HL-60/S4 treated with retinoic acid at 250 ng/mL for 4 days and 3 days (cell line): ENCODE measurements around the gene PRKCB.

Experiments used
- in situ Hi-C: fragments of 300-500 bp; cut with MboI; formaldehyde crosslinking; loops from 2 replicates; pipeline ENCODE4 v1.7.0; 2022; ENCODE audit warnings: low sequenced_read_pairs

The PRKCB gene

DNA sequence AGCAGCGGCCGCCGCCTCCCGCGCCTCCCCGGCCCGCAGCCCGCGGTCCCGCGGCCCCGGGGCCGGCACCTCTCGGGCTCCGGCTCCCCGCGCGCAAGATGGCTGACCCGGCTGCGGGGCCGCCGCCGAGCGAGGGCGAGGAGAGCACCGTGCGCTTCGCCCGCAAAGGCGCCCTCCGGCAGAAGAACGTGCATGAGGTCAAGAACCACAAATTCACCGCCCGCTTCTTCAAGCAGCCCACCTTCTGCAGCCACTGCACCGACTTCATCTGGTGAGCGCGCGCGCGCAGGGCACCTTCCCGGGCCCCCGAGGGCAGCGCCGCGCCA, 258 bp downstream of the PRKCB start:
- in situ Hi-C loops: no loop called here

- in situ Hi-C loops: no loop called here
Measured at GRCh38 chr16:23836404-23837311, 875 bp downstream of the PRKCB start.

DNA sequence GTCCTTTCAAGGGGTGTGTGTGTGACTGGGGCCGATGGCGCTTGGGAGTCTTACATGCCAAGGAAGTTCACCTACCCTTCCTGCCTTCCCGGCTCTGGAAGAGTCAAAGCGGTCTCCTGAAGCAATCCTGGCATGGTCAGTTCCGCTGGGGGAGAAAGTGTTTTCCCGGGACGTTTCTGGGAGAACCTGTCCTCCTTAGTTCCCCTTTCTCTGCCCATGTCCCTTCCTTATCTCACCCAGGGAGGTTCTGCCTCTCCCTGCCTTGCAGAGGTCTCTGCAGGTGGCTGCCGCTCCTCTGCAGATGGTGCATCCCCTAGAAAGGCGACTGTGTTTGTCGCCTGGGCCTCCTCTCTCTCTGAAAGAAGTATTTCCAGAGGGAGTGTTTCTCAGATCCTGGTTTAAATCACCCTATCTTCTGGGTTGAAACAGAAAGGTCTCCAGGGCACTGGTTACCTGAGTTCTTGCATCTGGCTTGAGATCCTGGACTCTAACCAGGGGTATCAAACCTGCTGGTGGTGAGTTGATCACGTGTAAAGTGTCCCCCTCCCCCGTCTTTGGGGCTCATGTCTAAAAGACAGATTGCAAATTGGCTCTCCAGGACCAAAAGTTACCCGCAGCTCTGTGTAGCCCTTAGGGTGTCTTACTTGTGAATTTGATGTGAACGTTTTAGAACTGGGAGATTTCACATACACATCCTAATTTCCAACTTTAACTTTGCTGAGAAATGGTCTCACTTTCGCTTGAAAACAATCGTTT, 1.9 kb downstream of the PRKCB start:
- in situ Hi-C loops: no loop called here

DNA sequence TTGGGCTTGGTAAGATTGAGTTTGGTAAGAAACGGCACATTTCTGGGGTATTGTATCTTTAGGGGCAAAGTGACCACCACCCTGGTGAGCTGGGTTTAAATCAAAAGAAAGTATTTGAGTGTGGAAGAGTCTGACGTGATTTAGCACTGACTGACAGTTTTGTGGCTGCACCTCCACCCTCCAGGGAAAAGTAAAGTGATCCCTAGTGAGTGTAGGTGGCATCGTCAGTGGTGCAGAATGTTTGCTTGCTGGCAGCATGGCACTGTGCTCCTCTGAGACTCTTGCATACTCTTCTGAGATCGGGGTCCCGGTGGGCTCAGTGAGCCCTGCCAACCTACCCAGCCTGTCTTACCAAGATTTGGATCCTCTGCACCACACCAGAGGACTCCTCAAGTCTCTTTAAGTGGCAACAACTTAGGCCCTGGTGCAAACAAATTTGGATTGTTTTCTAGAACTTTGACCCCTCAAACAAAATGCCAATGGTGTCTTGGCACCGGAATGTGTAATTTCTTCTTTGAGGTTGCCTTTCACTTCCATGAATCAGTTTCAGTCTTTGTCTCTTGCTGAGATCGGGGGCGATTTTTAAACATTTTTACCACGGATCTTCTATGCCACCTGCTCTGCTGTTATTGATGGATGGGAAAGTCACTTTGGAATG, 2.8 kb downstream of the PRKCB start:
- in situ Hi-C loops: no loop called here

- in situ Hi-C loops: no loop called here
Measured at GRCh38 chr16:23840310-23840709, 4.5 kb downstream of the PRKCB start.

GRCh38 chr16:23842137-23842600, 6.4 kb downstream of the PRKCB start:
- in situ Hi-C loops: no loop called here

DNA sequence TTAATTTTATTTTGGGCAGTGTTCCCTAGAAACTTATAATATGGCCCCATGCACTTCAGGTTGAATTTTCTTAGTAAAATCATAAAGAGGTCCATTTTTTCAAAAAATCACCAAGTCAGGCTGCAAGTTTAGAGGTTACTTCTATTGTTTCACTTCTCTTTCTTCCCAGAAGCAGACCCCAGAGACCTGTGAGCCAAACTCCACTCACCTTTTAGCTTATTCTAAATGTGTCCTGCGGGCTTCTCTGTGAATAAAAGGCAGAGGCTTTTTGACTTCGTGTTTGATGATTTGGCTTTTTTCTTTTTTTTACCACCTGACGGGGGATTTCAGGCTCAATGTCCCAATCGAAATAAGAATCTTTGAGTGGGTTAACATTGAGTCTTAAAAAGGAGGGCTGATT, 7.4 kb downstream of the PRKCB start:
- in situ Hi-C loops: no loop called here

DNA sequence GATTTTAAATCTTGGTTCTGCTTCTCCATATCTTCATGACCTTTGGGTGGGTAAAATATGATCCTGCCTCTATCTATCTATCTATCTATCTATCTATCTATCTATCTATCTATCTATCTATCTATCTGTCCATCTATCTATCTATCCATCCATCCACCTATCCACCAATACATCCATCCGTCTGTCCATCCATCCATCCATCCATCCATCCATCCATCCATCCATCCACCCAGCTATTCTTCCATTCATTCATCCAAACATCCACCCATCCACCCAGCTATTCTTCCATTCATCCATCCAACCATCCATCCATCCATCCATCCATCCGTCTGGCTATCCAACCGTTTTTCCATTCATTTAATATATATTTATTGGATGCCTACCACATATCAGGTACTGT, 11.5 kb downstream of the PRKCB start:
- in situ Hi-C loops: no loop called here

- in situ Hi-C loops: no loop called here
Measured at GRCh38 chr16:23847948-23848347, 12.2 kb downstream of the PRKCB start.

DNA sequence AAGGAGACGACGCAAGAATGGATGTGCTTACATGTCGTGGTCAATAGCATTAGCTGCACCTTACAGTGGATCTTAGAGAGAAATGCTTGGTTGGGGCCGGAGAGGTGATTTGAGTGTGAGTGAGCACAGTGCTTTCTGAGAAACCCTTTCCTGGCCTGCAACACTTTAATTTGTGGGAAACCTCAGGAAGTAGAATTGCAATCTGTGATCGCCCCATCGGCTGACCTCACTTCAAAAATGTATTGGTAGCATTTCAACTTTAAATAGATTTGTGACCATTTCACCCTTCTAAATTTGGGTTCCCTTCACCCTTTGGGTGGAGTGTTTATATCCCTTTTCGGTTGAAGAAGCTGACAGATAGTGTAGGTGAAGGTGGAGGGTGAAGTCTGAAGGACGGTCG, 13.2 kb downstream of the PRKCB start:
- in situ Hi-C loops: no loop called here

DNA sequence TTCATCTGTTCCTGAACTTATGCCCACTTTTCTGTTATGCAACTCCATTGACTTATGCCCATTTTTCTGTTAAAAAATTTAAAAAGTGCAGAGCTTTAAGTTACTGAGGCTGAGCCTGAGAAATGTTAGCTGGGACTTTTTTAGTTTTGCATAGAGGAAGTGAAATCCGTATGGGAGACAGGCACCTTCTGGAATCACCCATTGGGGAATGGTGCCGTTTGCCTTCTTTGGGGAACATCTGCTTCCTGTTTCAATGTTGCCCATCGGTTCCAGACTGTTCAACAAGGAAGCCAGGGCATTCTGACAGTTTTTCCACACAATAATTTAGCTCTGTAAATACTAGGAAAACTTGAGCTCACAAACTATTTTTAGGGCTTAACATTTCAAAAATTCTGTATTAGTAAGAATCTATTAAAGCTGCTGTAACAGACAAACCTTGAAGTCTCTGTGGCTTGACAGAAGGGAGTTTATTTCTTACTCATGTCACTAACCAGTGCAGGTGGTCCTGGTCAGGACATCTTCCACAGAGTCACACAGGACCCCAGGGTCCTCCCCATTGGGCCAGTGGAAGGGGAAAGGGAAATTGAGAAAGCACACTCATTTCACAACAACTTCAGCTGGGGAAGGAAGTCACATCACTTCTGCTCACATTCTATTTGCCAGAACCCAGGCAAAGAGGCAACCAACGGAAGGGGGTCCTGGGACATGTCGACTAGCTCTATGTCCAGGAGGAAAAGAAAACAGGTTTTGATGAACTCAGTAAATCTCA, 17.2 kb downstream of the PRKCB start:
- in situ Hi-C loops: no loop called here

GRCh38 chr16:23855010-23855409, 19.2 kb downstream of the PRKCB start:
- in situ Hi-C loops: no loop called here

- in situ Hi-C loops: no loop called here
Measured at GRCh38 chr16:23856251-23856709, 20.5 kb downstream of the PRKCB start.

- in situ Hi-C loops: no loop called here
Measured at GRCh38 chr16:23857256-23857880, 21.6 kb downstream of the PRKCB start.

GRCh38 chr16:23857881-23858269, 22.1 kb downstream of the PRKCB start:
- in situ Hi-C loops: no loop called here

- in situ Hi-C loops: no loop called here
Measured at GRCh38 chr16:23858542-23858941, 22.8 kb downstream of the PRKCB start.

DNA sequence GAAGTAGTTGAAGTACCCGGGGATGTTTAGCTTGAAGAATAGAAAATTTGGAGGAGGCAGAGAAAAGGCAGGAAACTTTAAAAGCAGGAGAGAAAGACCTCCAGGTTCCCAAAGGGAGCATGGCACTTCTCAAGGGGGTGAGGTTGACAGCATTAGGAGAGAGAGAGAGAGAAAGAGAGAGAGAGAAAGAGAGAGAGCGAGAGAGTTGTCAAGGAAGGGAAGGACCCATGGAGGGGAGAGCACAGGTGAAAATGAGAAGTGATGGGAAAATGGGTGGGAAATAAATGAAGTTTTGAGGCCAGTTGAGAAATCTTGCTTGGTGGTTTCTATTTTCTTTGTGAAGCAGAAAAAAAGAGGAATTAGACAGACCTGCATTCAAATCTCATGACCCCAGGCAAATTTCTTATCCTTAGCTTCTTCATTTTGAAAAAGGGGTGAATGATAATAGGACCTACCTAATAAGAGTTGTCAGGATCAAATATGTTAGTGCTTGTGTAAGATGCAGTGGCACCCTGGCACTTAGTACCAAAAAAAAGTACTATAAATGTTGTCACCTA, 24.0 kb downstream of the PRKCB start:
- in situ Hi-C loops: no loop called here

GRCh38 chr16:23861874-23862273, 26.1 kb downstream of the PRKCB start:
- in situ Hi-C loops: no loop called here

GRCh38 chr16:23862556-23862955, 26.8 kb downstream of the PRKCB start:
- in situ Hi-C loops: no loop called here
